Left lobe of liver (tissue), 2 donors: Measurements from ENCODE around the gene KRTAP10-5. TPM values are rescaled to one million over a fixed set of nuclear protein-coding genes. Genes with fewer than 3 reads are reported as not detected.
"Not testable (repeated sequence)": the region's sequence is repeated elsewhere in the genome, so short reads cannot be mapped to it uniquely, and the experiment has no call there.

Experiments used
- ATAC-seq: fragments of 200-7000 bp; cut with Tn5 transposase; one replicate; pipeline ENCODE4 v1.9.1; 2020; ENCODE audit warnings: mild to moderate bottlenecking, moderate library complexity
- DNase-seq: peaks from one replicate; pipeline ENCODE4 v3.0.0-alpha.2; 2020; ENCODE audit warnings: low spot score
- total RNA-seq: library from RNA; stranded (reverse); gene quantifications from one replicate; pipeline ENCODE4 v1.2.1, GENCODE V29; 2021
- donor health status: DM: no; HTN: no; CAD: no; lungs with moderate emphysema.
- donor health status: DM: no; HTN: yes; CAD: no.

KRTAP10-5 gene
- total RNA-seq, 1 donor from 2014 or later: not detected

DNA sequence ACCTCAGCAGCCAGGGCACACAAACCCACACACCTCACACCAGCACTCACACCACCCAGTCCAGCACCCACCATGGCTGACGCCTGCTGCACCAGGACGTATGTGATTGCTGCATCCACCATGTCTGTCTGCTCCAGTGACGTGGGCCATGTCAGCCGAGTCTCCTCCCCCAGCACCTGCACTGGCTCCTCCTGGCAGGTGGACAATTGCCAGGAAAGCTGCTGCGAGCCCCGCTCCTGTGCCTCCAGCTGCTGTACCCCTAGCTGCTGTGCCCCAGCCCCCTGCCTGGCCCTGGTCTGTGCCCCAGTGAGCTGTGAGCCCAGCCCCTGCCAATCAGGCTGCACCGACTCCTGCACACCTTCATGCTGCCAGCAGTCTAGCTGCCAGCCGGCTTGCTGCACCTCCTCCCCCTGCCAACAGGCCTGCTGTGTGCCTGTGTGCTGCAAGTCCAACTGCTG lies 31.7 kb upstream of the KRTAP10-5 start, which contains the start of gene KRTAP10-8:
TSS of gene KRTAP10-8 (plus strand) at position 51 of the 458 bp plus-strand sequence. CDS start at position 73, 22 bp downstream.
- no peak for DNase-seq

DNA sequence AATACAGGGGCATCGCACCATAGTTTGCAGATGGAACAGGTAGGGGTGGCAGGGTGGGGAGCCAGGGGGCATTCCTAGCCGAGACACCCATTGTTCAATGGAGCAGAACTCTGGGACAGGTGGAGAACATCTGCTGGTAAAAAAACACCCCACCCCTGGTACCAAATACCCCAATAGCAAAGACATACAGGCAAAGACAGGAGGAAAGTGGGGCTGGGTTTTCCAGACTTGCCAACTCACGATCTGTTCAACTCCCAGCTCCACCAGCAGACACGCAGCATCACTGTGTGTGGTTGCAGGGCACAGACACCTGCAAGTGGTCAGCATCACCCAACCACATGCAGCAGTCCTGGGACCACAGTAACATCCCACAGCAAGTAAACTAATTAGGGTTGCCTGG lies 31.1 kb upstream of the KRTAP10-5 start:
- no peak for ATAC-seq
- DNase-seq: no peak

More for the DNA sequence above, 31.7 kb upstream of the KRTAP10-5 start, which contains the start of gene KRTAP10-8:
- no peak for ATAC-seq

DNA sequence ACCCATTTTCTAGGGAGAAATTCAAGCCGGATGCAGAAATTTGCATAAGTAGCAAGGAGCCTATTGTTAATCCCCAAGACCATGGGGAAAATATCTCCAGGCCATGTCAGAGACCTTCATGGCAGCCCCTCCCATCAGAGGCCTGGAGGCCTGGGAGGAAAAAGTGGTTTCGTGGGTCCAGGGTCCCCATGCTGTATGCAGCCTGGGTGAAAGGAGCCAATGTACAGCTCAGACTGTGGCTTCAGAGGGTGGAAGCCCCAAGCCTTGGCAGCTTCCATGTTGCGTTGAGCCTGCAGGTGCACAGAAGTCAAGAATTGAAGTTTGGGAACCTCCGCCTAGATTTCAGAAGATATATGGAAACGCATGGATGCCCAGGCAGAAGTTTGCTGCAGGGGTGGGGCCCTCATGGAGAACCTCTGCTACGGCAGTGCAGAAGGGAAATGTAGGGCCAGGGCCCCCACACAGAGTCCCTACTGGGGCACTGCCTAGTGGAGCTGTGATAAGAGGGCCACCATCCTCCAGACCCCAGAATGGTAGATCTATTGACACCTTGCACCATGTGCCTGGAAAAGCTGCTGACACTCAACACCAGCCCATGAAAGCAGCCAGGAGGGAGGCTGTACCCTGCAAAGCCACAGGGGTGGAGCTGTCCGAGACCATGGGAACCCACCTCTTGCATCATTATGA lies 29.9 kb upstream of the KRTAP10-5 start:
- not testable (repeated sequence) for DNase-seq, ATAC-seq

DNA sequence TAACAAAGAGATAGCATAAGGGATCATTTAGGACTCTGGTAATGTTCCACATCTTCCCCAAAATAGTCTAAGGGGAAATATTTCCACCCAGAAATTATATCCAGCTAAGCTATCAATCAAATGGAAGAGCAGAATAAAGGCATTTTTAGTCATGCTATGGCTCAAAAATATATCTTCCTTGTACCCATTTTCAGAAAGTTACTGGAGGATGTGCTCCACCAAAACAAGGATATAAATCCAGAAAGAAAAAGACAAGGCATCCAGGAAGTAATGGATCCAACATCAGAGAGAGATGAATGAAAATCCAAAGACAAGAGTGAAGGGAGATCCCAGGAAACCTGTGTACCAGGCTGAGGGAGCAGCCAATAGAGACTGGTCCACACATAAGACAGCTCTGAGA lies 28.8 kb upstream of the KRTAP10-5 start:
- DNase-seq (no peak), ATAC-seq (no peak)

DNA sequence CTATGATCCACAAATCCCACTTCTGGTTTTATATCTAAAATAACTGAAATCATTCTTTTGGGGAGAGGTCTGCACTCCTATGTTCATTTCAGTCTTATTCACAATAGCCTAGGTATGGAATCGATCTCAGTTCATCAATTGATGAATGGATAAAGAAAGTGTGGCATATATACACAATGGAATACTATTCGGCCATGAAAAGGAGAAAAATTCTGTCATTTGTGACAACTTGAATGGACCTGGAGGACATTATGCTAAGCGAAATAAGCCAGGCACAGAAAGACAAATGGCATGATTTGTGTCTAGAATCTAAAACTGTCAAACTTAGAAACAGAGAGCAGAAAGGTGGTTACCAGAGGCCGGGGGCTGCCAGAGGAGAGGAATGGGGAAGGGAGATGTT lies 26.1 kb upstream of the KRTAP10-5 start:
- no peak for DNase-seq
- ATAC-seq: no peak

GRCh38 chr21:44603911-44604310 lies 23.5 kb upstream of the KRTAP10-5 start:
- ATAC-seq (no peak), DNase-seq (no peak)

- ATAC-seq (no peak), DNase-seq (no peak)
Measured at GRCh38 chr21:44603109-44603875, 22.9 kb upstream of the KRTAP10-5 start.

GRCh38 chr21:44602463-44602850 lies 22.1 kb upstream of the KRTAP10-5 start:
- ATAC-seq (no peak), DNase-seq (no peak)

DNA sequence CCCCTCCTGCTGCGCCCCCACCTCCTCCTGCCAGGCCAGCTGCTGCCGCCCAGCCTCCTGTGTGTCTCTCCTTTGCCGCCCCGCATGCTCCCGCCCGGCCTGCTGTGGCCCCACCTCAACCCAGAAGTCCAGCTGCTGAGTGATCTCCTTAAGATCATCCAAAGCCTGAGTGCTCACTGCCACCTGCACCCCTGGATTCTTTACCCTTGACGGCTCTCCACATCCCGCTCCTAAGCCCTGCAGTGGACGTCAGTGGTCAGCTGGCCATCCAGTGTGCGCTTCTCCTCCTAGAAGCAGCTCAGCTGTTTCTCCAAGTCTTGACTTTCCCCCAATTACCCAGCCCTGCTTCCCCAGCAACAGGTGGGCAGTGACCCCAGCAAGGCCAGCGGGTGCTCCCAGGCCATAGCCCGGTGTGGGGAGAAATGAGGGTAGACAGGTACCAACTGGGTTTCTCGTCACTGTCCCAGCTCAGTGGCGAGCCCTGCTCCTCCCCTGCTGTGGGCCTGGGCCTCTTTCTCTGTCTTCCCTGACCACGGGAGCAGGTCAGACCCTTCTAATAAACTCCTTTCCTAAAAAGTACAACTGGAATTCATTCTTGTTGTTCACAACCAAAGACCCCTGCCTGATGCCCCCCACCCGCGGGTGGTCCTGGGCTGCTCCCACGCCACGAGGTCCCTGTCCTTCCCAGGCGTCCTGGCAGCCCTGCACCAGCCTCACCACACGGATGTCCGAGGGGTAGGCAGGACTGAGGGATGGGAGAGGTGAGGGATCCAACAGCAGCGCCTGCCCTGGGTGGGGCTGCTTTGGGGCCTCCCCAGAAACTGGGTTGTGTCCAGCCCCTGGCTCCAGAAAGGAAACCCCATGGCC lies 21.4 kb upstream of the KRTAP10-5 start:
- no peak for ATAC-seq
- DNase-seq: no peak

DNA sequence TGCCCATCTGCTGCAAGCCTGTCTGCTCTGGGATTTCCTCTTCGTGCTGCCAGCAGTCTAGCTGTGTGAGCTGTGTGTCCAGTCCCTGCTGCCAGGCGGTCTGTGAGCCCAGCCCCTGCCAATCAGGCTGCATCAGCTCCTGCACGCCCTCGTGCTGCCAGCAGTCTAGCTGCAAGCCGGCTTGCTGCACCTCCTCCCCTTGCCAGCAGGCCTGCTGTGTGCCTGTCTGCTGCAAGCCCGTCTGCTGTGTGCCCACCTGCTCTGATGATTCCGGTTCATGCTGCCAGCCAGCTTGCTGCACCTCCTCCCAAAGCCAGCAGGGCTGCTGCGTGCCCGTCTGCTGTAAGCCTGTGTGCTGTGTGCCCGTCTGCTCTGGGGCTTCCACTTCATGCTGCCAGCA lies 20.7 kb upstream of the KRTAP10-5 start:
- not testable (repeated sequence) for DNase-seq
- peak; percentile 35 for ATAC-seq

DNA sequence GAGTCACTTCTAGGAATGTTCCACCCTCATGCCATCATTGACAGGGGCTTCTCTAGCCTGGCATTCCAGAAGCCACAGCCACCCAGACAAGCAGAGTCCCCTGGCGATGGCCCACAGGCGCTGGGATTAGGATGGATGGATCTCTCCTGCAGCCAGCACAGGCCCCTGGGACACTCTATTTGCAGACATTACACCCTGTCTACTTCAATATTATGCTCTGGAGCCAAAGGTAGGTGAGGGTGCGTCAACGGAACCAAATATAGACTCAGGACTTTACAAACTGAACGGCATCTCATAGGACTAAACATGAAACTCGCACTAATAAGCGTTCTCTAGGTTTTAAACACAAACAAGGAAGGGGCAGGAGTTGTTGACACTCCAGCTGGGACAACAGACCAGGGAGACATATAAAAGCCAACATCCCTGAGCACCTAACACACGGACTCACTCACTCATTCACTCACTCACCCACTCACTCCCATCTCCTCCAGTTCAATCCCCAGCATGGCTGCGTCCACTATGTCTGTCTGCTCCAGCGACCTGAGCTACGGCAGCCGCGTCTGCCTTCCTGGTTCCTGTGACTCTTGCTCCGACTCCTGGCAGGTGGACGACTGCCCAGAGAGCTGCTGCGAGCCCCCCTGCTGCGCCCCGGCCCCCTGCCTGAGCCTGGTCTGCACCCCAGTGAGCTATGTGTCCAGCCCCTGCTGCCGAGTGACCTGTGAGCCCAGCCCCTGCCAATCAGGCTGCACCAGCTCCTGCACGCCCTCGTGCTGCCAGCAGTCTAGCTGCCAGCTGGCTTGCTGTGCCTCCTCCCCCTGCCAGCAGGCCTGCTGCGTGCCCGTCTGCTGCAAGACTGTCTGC lies 19.9 kb upstream of the KRTAP10-5 start, which contains the start of gene KRTAP10-7:
TSS of gene KRTAP10-7 (plus strand) at position 480 of the 861 bp plus-strand sequence. CDS start at position 505, 25 bp downstream.
- peak; percentile 66 for ATAC-seq
- DNase-seq: not testable (repeated sequence)

- ATAC-seq (no peak), DNase-seq (no peak)
Measured at GRCh38 chr21:44599264-44600029, 19.0 kb upstream of the KRTAP10-5 start.

DNA sequence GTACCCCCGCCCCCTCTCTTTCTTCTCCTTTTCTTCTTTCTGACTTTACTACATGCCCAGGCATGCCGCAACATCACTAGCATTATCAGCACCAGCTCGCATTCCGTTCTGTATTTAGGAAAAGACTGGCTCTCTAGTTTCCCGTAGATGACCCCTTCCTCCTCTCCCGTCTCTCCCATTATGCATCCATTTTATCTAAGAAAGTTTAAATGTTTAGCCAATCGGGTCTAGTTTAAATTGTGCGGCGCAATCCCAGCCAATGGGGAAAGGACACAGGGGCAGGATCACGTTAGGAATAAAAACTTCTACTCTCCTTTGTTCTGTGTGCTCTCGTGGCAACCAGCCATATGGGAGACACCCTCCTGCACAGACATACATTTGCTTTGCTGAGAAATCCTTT lies 17.7 kb upstream of the KRTAP10-5 start:
- ATAC-seq: no peak
- no peak for DNase-seq

DNA sequence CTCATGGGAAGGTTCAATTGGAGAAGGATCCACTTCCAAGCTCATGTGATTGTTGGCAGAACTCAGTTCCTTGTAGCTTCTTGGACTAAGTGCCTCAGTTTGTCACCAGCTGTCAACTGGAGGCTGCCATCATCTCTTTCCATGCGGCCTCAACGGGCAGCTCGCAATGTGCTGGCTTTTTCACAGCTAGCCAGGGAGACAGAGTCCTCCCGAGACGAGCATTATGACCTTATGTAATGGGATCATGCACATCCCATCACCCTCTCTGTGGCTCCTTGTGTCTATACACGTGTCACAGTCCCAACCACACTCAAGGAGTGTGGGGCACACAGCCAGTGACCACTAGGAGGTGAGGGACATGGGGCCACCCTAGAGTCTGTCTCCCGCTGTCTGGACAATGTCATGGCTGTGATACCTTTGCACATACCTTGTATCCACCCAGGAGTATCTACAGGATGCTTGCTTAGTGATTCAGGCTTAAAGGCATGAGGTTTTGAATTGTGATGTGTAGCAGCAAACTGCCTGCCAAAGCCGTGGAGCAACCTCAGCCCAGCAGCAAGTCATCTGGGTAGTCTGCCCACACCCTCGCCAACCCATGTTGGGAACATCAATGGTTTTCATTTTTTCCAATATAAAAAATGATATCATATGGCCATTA lies 15.8 kb upstream of the KRTAP10-5 start:
- ATAC-seq (no peak), DNase-seq (no peak)

- ATAC-seq (no peak), DNase-seq (no peak)
Measured at GRCh38 chr21:44595524-44595923, 15.1 kb upstream of the KRTAP10-5 start.

DNA sequence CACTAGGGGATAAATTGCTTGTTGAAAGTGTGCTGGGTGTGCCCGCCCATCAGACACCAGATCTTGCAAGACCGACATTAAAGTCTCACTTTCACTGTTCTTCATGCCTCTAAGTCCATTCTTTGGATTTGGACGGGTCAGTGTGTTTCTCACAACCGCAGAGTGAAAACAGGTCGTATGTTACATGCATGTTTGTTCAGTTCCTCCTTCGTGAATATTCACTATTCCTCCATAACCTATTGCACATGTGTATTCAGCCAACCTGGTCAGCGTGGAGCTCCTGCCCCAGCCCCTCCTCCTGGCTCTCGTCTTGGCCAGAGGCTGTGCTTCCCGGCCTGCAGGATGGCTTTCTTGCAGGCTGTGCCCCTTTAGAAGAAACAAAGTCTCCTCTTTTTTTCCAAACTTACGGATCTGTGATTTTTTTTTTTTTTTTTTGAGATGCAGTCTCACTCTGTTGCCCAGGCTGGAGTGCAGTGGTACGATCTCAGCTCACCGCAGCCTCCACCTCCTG lies 14.1 kb upstream of the KRTAP10-5 start:
- ATAC-seq (no peak), DNase-seq (no peak)

- ATAC-seq: peak; percentile 76
Measured at GRCh38 chr21:44593598-44594405, 13.4 kb upstream of the KRTAP10-5 start.

More at GRCh38 chr21:44593598-44594405, 13.4 kb upstream of the KRTAP10-5 start:
- peak; percentile 96 for DNase-seq
